Measurements from ENCODE around the gene GATA2.

Gene GATA2

DNA sequence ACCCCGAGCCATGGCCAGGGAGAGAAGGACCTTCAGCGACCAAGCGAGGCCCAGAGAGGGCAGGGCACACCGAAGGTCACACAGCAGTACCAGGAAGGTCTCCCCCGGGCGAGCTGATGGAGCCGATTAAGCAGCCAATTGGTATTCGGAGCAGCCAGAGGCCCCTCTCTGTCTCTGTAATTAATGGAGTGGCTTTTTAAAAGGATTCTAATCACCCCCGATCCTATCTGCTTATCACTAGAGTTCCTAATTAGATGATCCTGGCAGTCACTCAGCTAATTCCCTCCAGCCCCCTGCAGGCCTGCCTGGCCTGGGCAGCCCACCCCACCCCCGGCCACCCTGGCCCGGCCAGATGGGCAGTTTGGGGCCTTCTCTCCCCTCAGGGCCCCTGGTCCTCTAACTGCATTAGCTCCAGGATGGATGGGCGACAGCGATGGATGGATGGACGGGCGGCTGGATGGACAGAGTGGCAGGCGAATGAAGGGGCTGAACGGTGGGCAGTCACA lies 24.7 kb downstream of the GATA2 start:
- TF ChIP-seq EGR1 (IDR thresholded peaks at IDR 0.05) (no peak), EP300 (IDR thresholded peaks at IDR 0.05; ENCODE audit: borderline replicate concordance) (no peak), TEAD4 (IDR thresholded peaks at IDR 0.05) (no peak), ZBTB7A (IDR thresholded peaks at IDR 0.05; ENCODE audit: low read depth) (no peak), YY1 (IDR thresholded peaks at IDR 0.05; ENCODE audit: low read depth) (no peak), CREB1 (IDR thresholded peaks at IDR 0.05; ENCODE audit: low read depth) (no peak), TAF1 (IDR thresholded peaks at IDR 0.05; ENCODE audit: low read depth) (no peak), FOXM1 (IDR thresholded peaks at IDR 0.05; ENCODE audit: borderline replicate concordance, low read depth) (no peak), TCF12 (IDR thresholded peaks at IDR 0.05; ENCODE audit: low read depth) (no peak), NFIC (IDR thresholded peaks at IDR 0.05) (no peak), RAD21 (IDR thresholded peaks at IDR 0.05; ENCODE audit: low read depth) (no peak), CEBPB (IDR thresholded peaks at IDR 0.05) (no peak)
- TF ChIP-seq, protein P1, sequence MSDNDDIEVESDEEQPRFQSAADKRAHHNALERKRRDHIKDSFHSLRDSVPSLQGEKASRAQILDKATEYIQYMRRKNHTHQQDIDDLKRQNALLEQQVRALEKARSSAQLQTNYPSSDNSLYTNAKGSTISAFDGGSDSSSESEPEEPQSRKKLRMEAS (IDR thresholded peaks at IDR 0.05), result no peak
- TF ChIP-seq, protein P2, sequence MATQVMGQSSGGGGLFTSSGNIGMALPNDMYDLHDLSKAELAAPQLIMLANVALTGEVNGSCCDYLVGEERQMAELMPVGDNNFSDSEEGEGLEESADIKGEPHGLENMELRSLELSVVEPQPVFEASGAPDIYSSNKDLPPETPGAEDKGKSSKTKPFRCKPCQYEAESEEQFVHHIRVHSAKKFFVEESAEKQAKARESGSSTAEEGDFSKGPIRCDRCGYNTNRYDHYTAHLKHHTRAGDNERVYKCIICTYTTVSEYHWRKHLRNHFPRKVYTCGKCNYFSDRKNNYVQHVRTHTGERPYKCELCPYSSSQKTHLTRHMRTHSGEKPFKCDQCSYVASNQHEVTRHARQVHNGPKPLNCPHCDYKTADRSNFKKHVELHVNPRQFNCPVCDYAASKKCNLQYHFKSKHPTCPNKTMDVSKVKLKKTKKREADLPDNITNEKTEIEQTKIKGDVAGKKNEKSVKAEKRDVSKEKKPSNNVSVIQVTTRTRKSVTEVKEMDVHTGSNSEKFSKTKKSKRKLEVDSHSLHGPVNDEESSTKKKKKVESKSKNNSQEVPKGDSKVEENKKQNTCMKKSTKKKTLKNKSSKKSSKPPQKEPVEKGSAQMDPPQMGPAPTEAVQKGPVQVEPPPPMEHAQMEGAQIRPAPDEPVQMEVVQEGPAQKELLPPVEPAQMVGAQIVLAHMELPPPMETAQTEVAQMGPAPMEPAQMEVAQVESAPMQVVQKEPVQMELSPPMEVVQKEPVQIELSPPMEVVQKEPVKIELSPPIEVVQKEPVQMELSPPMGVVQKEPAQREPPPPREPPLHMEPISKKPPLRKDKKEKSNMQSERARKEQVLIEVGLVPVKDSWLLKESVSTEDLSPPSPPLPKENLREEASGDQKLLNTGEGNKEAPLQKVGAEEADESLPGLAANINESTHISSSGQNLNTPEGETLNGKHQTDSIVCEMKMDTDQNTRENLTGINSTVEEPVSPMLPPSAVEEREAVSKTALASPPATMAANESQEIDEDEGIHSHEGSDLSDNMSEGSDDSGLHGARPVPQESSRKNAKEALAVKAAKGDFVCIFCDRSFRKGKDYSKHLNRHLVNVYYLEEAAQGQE (IDR thresholded peaks at IDR 0.05; ENCODE audit: low read depth), result no peak
- TF ChIP-seq, protein P3, sequence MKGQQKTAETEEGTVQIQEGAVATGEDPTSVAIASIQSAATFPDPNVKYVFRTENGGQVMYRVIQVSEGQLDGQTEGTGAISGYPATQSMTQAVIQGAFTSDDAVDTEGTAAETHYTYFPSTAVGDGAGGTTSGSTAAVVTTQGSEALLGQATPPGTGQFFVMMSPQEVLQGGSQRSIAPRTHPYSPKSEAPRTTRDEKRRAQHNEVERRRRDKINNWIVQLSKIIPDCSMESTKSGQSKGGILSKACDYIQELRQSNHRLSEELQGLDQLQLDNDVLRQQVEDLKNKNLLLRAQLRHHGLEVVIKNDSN (IDR thresholded peaks at IDR 0.05), result no peak

DNA sequence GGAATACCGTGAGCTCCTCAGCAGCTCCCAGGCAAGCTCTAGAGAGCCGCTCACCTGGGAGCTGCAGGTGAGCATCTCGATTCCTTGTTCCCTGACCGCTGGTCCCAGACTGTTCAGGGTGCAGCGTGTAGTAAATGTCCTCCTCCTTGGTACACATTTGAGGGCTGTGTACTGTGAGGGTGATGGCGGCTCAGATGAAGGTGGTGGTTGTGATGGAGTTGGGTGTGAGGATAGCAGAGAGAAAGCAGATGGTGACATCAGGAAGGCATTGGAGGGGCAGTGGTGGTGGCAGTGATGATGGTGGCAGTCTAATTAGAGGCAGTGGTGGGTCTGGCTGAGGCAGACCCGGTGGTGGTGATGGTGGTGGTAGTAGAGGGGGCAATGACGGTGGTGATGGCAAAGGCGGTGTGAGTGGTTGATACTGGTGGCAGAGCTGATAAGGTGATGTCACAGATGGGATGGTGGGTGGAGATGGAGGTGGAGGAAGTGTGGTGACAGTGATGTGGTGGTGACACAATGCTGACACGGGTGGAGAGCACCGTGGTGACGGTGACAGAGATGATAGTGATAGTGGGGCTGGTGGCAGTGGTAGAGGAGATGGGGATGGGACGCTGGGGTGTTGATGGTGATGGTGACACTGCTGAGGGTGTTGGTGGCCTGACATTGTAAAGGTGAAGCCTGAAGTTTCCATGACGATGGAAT lies 26.0 kb downstream of the GATA2 start, which contains the start of gene DNAJB8:
DNAJB8 (minus strand) TSS at position 51 of the 702 bp plus-strand sequence. CDS start 3,645 bp downstream, outside the sequence.
- TF ChIP-seq CEBPB (IDR thresholded peaks at IDR 0.05) (no peak), RAD21 (IDR thresholded peaks at IDR 0.05; ENCODE audit: low read depth) (no peak), EGR1 (IDR thresholded peaks at IDR 0.05) (no peak), CREB1 (IDR thresholded peaks at IDR 0.05; ENCODE audit: low read depth) (no peak), TAF1 (IDR thresholded peaks at IDR 0.05; ENCODE audit: low read depth) (no peak), FOXM1 (IDR thresholded peaks at IDR 0.05; ENCODE audit: borderline replicate concordance, low read depth) (no peak), NFIC (IDR thresholded peaks at IDR 0.05) (no peak), EP300 (IDR thresholded peaks at IDR 0.05; ENCODE audit: borderline replicate concordance) (no peak), YY1 (IDR thresholded peaks at IDR 0.05; ENCODE audit: low read depth) (no peak), TCF12 (IDR thresholded peaks at IDR 0.05; ENCODE audit: low read depth) (no peak)
- TF ChIP-seq, protein P2 (IDR thresholded peaks at IDR 0.05; ENCODE audit: low read depth), result no peak
- TF ChIP-seq, protein P1 (IDR thresholded peaks at IDR 0.05), result no peak

DNA sequence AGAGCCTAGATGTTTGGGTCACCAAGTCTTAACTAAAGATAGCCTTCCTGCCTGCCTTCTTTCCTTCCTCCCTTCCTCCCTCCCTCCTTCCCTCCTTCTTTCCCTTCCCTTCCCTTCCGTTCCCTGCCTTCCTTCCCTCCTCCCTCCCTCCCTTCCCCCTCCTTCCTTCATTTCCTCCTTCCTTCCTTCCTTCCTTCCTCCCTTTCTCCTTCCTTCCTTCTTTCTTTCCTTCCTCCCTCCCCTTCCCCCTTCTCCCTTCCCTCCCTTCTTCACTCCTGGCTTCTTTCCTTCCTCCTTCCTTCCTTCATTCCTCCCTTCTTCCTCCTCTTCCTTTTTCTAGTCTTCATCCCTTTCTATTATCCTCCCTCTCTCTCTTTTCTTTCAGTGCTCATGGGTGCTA lies 28.3 kb downstream of the GATA2 start:
- TF ChIP-seq ZBTB7A (IDR thresholded peaks at IDR 0.05; ENCODE audit: low read depth) (no peak), EGR1 (IDR thresholded peaks at IDR 0.05) (no peak), RAD21 (IDR thresholded peaks at IDR 0.05; ENCODE audit: low read depth) (no peak), TCF12 (IDR thresholded peaks at IDR 0.05; ENCODE audit: low read depth) (no peak), EP300 (IDR thresholded peaks at IDR 0.05; ENCODE audit: borderline replicate concordance) (no peak), TEAD4 (IDR thresholded peaks at IDR 0.05) (no peak), NFIC (IDR thresholded peaks at IDR 0.05) (no peak), CREB1 (IDR thresholded peaks at IDR 0.05; ENCODE audit: low read depth) (no peak)
- TF ChIP-seq, protein P2 (IDR thresholded peaks at IDR 0.05; ENCODE audit: low read depth), result no peak

DNA sequence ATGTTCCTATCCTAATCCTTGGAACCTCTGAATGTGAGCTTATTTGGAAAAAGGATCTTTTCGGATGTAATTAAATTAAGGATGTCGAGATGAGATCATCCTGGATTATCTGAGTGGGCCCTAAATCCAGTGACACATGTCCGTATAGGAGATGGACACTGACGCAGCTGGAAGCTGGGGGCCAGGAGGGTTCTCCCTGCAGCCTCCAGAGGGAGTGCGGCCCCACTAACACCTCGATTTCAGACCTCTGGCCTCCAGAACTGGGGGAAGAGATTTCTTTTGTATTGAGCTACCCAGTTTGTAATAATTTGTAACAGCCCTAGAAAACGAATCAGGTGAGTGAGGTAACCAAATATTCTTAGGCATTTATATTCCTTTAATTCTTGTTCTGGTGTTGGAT lies 28.8 kb downstream of the GATA2 start:
- no peak for TF ChIP-seq EGR1 (IDR thresholded peaks at IDR 0.05)
- TF ChIP-seq TCF12 (IDR thresholded peaks at IDR 0.05; ENCODE audit: low read depth), result no peak
- TF ChIP-seq, protein P1 (IDR thresholded peaks at IDR 0.05), result no peak
- no peak for TF ChIP-seq FOXM1 (IDR thresholded peaks at IDR 0.05; ENCODE audit: borderline replicate concordance, low read depth)
- no peak for TF ChIP-seq ZBTB7A (IDR thresholded peaks at IDR 0.05; ENCODE audit: low read depth)
- TF ChIP-seq, protein P3 (IDR thresholded peaks at IDR 0.05), result no peak
- no peak for TF ChIP-seq NFIC (IDR thresholded peaks at IDR 0.05)
